ENCODE data around the gene LAMC2. TPM values are rescaled to one million over a fixed set of nuclear protein-coding genes. Genes with fewer than 3 reads are reported as not detected.

The LAMC2 gene
- polyA plus RNA-seq, 3 donors, result not detected

DNA sequence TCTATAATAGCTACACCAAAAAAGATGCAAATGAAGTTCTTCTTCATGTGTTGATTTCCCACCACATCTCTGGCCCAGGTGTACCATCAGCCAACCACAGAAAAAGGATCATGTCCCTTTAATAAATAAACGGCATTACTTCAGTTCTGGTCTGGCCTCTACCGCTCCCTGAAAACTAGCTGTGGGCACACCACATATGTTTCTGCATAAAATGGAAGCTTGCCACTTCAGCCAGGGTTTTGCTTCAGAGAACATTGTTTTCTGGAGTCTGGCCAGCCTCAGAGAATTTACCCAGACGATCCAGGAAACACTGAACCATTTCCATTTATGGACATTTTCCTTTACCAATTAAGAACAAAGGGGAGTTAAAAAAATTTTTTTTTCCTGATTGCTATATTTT, 5.8 kb upstream of the LAMC2 start:
- DNase-seq, result no peak
- H3K4me2 ChIP-seq (replicated peaks; ENCODE audit: extremely low read depth, low read length, poor library complexity, severe bottlenecking), result no peak overlapping the region
- intact Hi-C loops (cut with micrococcal nuclease), result no loop called here

DNA sequence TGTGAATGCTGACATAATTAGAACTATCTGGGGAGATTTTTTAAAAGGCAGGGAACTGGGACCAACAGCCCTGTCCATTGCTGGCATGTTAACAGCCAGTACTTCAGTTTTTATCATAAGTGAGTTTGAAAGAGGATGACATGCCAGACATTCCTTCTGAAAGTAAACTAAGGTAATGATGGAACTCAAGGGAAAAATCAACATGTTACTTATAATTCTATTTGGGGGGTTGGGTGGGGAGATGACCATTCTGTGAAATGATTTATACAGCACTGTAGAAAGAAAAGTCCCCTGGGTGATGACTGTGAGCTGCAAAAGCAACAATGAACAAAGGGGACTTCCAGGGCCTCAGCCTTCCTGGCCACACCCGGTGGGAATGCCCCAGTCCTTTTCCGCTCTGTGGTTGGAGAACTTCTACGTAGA, 5.4 kb upstream of the LAMC2 start:
- peaks cover 10 to 21% (median 15%) of the 10 kb centered on the region in 3 donors for H3K27me3 Mint-ChIP-seq (ENCODE audit: low read depth in 3 of 3)
- H4K20me1 ChIP-seq (ENCODE audit: insufficient read depth, low read length), result no peaks in the 10 kb centered on the region
- H3K4me1 ChIP-seq (ENCODE audit: control insufficient read depth in 1 of 2, insufficient read depth in 2 of 2, low read length in 2 of 2), result no peaks in the 10 kb centered on the region
- H3K36me3 Mint-ChIP-seq, result no peaks in the 10 kb centered on the region
- no peak overlapping the region for H3K4me3 ChIP-seq (replicated peaks in 1 of 3; ENCODE audit: low read depth in 2 of 3, low read length in 3 of 3)
- H3K4me2 ChIP-seq (replicated peaks; ENCODE audit: extremely low read depth, low read length, poor library complexity, severe bottlenecking), result no peak overlapping the region
- no peak overlapping the region for H3K4me3 Mint-ChIP-seq
- DNase-seq, result peak in 1 of 3 donors; percentile 6
- H3K9me3 ChIP-seq (replicated peaks in 1 of 2; ENCODE audit: control insufficient read depth in 1 of 2, insufficient read depth in 1 of 2, low read length in 2 of 2), result no peaks in the 10 kb centered on the region
- H3K9ac ChIP-seq (ENCODE audit: insufficient read depth, low read length, poor library complexity, severe bottlenecking), result no peak overlapping the region
- H3K79me2 ChIP-seq (ENCODE audit: insufficient read depth, low read length), result no peaks in the 10 kb centered on the region
- peaks cover 0 to 6% of the 10 kb centered on the region in 2 donors for H3K27me3 ChIP-seq (ENCODE audit: control insufficient read depth in 2 of 2, insufficient read depth in 2 of 2, low read length in 2 of 2)
- 0% methylated on average over 1 of the region's 3 CpGs for WGBS (ENCODE audit: insufficient coverage)
- peaks cover under 1% of the 10 kb centered on the region for H3K4me1 Mint-ChIP-seq
- no peak overlapping the region for H3K27ac ChIP-seq (ENCODE audit: low read depth in 1 of 2, low read length in 2 of 2)
- H3K27ac Mint-ChIP-seq, result no peak overlapping the region
- TF ChIP-seq CTCF (IDR thresholded peaks at IDR 0.05), result no peak
- intact Hi-C loops (cut with micrococcal nuclease), result no loop called here
- no peak overlapping the region for H2AFZ ChIP-seq (ENCODE audit: insufficient read depth, low read depth, low read length, poor library complexity, severe bottlenecking)
- no peaks in the 10 kb centered on the region for H3K36me3 ChIP-seq (replicated peaks in 1 of 2; ENCODE audit: control insufficient read depth in 1 of 2, insufficient read depth in 2 of 2, low read length in 2 of 2)
- H3K9me3 Mint-ChIP-seq, result peaks cover 0 to 3% (median under 1%) of the 10 kb centered on the region in 7 donors

More for the DNA sequence above, 5.8 kb upstream of the LAMC2 start:
- no peaks in the 10 kb centered on the region for H3K4me1 ChIP-seq (ENCODE audit: control insufficient read depth in 1 of 2, insufficient read depth in 2 of 2, low read length in 2 of 2)
- H3K27me3 ChIP-seq (ENCODE audit: control insufficient read depth in 2 of 2, insufficient read depth in 2 of 2, low read length in 2 of 2), result peaks cover 0 to 2% of the 10 kb centered on the region in 2 donors
- H3K9me3 Mint-ChIP-seq, result no peaks in the 10 kb centered on the region
- H3K9me3 ChIP-seq (replicated peaks in 1 of 2; ENCODE audit: control insufficient read depth in 1 of 2, insufficient read depth in 1 of 2, low read length in 2 of 2), result no peaks in the 10 kb centered on the region
- TF ChIP-seq CTCF (IDR thresholded peaks at IDR 0.05), result no peak
- peaks cover 7 to 17% (median 11%) of the 10 kb centered on the region in 3 donors for H3K27me3 Mint-ChIP-seq (ENCODE audit: low read depth in 3 of 3)
- no peak overlapping the region for H2AFZ ChIP-seq (ENCODE audit: insufficient read depth, low read depth, low read length, poor library complexity, severe bottlenecking)
- H3K36me3 ChIP-seq (replicated peaks in 1 of 2; ENCODE audit: control insufficient read depth in 1 of 2, insufficient read depth in 2 of 2, low read length in 2 of 2), result no peaks in the 10 kb centered on the region
- H3K27ac Mint-ChIP-seq, result no peak overlapping the region
- no peaks in the 10 kb centered on the region for H3K79me2 ChIP-seq (ENCODE audit: insufficient read depth, low read length)
- H3K4me3 Mint-ChIP-seq, result no peak overlapping the region
- no peaks in the 10 kb centered on the region for H4K20me1 ChIP-seq (ENCODE audit: insufficient read depth, low read length)
- WGBS (ENCODE audit: insufficient coverage), result 25% methylated on average over 2 of the region's 3 CpGs
- no peaks in the 10 kb centered on the region for H3K36me3 Mint-ChIP-seq
- no peak overlapping the region for H3K27ac ChIP-seq (ENCODE audit: low read depth in 1 of 2, low read length in 2 of 2)
- no peaks in the 10 kb centered on the region for H3K4me1 Mint-ChIP-seq
- H3K9ac ChIP-seq (ENCODE audit: insufficient read depth, low read length, poor library complexity, severe bottlenecking), result no peak overlapping the region
- no peak overlapping the region for H3K4me3 ChIP-seq (replicated peaks in 1 of 3; ENCODE audit: low read depth in 2 of 3, low read length in 3 of 3)
